OCI-LY3 (cell line): Measurements from ENCODE around the gene GRAP.

Source experiments
- EZH2phosphoT487 ChIP-seq: fragments of 200-600 bp; shearing (Covaris generic); IDR thresholded peaks from 2 replicates; pipeline ENCODE4 v1.6.1; 2018; ENCODE audit warnings: antibody characterized with exemption, mixed run types, low read depth
- TF ChIP-seq, protein P1 (sequence below): fragments of 200-600, 300-600 bp; sonication (generic); IDR thresholded peaks from 2 replicates; pipeline ENCODE4 v1.5.1; 2014; ENCODE audit warnings: antibody characterized with exemption, low read length, low read depth

DNA sequence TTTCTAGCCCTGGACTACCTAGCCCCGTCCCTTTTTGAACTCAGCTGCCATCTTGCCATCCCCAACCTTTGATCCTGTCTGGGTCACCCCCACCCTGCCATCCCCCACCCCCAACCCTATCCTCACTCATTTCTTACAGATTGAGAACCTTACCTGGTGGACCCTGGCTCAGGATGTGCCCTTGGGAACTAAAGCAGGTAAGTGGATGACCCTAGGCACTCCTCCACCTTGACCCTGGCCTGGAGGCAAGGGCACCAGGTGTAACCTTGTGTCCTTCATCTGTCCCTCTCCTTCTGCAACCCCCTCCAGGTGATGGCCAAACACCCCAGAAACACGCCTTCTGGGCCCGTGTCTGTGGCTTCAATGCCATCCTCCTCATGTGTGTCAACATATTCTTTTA lies 26.7 kb downstream of the GRAP start:
- TF ChIP-seq, protein P1, sequence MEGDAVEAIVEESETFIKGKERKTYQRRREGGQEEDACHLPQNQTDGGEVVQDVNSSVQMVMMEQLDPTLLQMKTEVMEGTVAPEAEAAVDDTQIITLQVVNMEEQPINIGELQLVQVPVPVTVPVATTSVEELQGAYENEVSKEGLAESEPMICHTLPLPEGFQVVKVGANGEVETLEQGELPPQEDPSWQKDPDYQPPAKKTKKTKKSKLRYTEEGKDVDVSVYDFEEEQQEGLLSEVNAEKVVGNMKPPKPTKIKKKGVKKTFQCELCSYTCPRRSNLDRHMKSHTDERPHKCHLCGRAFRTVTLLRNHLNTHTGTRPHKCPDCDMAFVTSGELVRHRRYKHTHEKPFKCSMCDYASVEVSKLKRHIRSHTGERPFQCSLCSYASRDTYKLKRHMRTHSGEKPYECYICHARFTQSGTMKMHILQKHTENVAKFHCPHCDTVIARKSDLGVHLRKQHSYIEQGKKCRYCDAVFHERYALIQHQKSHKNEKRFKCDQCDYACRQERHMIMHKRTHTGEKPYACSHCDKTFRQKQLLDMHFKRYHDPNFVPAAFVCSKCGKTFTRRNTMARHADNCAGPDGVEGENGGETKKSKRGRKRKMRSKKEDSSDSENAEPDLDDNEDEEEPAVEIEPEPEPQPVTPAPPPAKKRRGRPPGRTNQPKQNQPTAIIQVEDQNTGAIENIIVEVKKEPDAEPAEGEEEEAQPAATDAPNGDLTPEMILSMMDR: no peak
- TF ChIP-seq EZH2phosphoT487: no peak
